NCI-H187 treated with DMSO at 0.1 percent for 48 hours (cell line): Measurements from ENCODE around the gene U2AF1.
"Not testable (repeated sequence)": the region's sequence is repeated elsewhere in the genome, so short reads cannot be mapped to it uniquely, and the experiment has no call there.

Experiments
- DNase-seq: peaks from one replicate; lab custom pipeline; 2025; lab: John Stamatoyannopoulos, UW

U2AF1 gene

DNA sequence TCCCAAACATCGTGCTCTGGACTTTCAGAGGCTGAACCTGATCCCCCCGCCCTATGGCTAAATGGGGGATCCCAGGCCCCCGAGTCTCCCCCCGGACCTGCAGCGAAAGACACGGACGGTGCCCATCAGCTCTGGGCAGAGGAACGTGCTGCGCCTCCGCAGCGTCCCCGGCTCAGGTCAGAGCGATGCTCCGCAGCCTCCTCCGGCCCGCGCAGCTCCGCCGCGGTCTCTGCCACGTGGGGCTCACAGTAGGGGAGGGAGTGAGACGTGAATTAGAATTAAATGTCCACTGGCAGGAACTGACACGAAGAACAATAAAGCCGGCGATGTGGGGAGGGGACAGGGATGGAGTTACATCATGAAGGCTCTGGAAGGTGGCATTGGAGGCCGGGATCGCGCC, 30.7 kb downstream of the U2AF1 start:
- not testable (repeated sequence) for DNase-seq

DNA sequence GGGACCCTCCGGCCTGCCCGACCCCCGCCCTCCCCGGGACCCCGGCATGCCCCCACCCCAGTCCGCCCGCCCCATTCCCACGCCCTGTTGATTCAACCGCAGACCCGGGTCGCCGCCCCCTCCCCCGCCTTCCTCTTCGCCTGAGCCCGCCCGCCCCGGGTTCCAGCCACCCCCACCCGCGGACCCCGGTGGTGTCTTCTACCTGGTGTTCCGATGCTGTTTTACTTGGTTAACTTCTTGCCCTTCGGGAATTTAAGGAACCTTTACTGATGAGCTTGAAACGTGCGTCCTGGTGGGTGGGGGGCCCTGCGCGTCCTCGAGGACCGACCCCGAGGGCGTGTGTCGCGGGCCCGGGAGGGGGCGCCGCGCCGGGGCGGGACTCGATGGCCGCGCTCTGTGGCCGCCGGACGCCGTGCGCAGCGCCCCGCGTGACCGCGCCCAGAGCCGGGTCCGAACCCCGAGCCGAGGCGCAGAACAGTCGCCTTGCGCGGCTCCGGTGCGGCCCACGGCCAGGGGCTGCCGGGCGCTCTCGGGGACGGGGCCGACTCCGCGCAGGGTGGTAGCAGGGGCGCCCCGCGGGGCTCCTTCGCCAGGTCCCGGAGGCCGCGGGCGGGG, 31.2 kb downstream of the U2AF1 start:
- not testable (repeated sequence) for DNase-seq

DNA sequence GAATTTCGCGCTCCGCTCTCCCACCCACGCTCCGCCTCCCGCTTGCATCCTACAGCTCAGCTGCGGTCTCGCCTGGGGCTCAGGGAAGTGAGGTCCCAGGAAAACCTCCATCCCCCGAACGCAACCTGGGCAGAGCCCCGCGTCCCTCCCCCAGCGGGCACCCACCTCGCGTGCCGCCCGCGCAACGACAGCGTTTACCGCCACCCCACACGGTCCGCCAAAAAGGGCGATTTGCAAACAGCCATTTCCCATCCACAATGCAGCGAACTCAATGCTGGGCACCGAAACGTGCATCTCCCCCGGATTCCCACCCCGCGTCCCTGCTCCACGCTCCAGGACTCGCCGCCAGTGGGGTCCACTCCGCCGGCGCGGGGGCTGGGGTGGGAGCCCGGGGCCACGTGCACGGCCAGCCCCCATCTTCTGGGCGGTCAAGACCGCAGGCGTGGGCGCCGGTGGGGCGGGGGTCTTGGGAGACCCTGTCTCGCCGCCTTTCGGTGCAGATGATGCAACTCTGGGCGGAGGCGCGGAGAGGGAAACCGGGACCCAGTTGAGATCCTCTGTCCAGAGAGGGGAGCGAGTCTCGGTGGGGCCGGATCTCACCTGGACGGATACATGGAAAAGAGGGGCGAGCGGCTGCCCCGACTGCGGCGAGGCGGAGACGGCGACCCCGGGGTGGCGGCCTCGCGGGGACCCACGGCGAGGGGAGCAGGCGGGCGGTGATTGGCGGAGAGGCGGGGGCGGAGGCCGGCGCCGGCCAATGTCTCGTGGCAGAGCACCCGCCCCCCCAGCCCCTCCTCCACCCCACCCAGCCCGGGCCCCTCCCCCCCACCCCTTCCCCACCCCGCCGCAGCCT, 32.0 kb downstream of the U2AF1 start, which contains the start of gene CBS:
Gene CBS (minus strand): TSS at position 666 of the 853 bp plus-strand sequence. CDS start 3,642 bp downstream, outside the sequence.
- not testable (repeated sequence) for DNase-seq

DNA sequence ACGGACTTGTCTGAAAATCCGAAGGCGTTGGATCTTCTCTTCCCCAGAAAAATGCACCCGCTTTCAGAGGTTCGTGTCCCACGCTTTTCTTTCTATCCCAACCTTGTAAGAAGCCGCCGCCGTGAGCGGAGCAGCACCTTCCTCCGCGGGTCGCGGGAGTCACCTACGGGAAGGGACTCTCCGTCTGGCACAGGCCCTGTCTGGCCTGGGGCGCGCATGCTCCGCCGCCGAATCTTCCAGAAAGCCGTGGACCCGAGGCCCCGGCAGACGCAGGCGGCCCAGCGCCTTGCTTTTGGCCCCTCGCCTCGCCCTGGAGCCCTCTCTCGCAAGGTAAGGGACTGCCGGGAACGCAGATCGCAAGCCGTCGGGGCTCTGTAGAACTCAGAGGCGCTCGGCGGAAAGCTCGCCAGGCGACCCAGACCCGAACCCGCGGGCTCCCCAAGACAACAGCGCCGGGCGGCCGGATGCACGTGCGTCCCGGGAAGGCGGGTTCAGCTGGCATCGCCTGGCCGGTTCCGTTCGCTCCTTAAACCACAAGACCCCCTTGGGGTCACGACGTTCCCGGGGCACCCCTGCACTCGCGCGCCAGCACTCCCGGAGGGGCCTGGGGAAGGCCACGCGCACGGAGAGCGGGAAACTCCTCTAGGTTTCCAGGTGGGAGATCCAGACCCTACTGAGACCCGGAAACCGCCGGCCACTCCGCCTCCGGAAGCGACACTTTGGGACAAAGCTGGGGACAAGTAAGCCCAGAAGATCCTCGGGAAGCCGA, 32.8 kb downstream of the U2AF1 start:
- DNase-seq: not testable (repeated sequence)

DNA sequence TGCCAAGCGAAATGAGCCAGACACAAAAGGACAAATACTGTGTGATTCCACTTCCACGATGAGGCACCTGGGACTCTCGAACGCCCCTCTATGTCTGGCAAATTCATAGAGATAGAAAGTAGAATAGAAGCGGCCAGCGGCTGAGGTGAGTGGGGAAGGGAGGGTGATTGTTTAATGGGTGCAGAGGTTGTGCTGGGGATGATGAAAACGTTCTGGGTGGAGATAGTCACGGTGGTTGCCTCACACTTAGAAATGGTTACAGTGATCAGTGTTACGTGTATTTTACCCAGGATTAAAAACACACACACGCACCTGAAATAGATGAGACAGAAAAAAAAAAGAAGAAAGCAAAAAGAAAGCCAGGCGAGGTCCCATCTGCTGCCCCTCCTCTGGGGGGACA, 34.6 kb downstream of the U2AF1 start:
- not testable (repeated sequence) for DNase-seq

DNA sequence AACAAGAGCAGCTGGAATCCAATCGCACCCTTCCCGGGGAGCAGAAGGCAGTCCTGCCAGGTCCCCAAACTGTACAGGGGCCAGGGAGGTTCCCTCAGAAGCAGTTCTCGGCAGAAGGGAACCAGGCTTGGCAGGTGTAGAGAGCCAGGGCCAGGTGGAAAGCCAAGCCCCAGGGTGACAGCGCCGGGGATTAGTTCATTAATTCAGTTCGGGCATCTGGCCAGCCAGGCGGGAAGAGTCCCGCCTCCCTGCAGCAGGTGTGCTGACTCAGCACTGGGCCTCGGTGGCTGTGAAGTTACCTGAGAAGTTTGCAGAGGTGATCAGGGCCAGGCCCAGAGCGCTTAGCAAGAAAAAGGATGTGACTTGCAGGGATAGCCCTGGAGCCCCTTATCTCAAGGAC, 37.7 kb downstream of the U2AF1 start:
- DNase-seq: not testable (repeated sequence)

DNA sequence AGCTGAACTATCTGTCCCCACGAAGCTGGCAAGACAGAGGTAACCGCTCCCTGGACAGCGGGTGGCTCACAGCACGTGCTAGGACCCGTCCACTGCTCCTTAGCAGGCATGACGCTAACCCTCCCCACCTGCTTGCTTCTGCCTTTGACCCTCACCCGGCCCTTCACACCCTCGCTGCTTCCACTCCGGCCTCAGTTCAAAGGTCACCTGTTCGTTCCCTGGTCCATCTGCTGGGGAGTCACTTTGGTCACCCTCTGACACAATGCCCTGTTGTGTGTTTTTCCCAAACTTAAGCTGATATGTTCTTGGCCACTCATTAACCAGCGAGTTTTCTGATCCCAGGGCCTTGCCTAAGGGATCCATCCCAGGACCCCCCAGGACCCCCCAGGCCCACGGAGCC, 39.3 kb downstream of the U2AF1 start:
- DNase-seq: not testable (repeated sequence)

DNA sequence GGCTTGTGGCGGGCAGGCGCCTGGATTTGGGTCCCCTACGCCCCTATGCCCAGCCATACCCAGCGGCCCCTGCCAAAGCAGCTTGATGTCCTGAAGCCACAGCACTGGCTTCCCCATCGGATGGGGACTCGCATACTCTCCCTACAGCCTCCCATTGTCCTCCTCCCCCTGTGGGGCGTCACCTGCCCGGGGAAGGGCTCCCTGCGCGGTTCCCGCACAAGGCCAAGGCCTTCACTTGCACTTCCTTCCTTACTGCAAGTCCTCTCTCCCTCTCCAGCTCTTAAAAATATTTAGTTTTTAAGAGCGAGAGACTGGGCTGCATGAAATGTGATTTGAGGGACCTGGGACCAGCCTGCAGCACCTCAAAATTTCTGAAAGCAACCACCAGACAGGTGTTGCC, 40.7 kb downstream of the U2AF1 start:
- DNase-seq: not testable (repeated sequence)

DNA sequence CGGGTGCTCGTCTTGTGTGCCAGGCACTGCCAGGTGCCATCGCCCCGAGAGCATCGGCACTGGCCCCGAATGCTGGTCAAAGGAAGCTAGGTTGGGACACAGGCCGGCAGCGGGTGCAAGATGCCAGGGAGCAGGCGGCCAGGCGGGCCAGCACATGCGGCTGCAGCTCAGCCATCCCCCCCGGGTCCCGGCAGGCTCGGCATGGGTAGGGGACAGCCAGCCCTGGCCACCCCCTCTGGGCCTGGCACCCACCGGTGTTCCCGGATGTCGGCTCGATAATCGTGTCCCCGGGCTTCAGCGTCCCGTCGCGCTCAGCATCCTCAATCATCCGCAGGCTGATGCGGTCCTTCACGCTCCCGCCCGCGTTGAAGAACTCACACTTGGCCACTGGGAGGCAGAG, 41.4 kb downstream of the U2AF1 start:
- not testable (repeated sequence) for DNase-seq

DNA sequence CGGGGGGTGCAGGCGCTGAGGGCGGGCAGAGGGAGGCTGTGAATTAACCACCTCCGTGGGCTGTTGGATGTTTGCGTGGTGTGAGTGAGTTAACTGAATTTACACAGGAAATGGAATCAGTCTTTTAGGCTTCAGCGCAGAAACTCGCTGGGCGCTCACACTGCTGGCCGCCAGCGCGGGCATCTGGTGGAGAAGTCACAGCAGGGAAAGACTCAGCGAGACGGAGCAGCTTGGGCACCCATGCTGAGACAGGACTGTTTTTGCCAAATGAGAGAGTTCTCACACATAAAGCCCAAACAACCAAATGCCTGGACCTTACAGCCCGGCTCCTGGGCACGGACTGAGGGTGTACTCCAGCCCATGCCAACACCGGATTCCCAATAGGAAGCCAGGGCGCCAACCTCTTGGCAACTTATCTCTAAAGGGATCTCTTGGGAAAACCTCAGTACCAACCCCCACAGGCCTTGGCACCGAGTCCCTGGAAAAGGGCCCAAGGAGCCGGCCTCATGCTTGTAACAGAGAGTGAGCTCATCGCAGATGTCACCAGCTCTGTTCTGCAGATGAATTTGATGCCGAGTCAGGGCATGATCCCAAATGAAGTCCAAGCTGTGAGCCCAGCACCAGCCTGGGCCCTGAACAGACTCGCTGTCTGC, 43.0 kb downstream of the U2AF1 start:
- not testable (repeated sequence) for DNase-seq

DNA sequence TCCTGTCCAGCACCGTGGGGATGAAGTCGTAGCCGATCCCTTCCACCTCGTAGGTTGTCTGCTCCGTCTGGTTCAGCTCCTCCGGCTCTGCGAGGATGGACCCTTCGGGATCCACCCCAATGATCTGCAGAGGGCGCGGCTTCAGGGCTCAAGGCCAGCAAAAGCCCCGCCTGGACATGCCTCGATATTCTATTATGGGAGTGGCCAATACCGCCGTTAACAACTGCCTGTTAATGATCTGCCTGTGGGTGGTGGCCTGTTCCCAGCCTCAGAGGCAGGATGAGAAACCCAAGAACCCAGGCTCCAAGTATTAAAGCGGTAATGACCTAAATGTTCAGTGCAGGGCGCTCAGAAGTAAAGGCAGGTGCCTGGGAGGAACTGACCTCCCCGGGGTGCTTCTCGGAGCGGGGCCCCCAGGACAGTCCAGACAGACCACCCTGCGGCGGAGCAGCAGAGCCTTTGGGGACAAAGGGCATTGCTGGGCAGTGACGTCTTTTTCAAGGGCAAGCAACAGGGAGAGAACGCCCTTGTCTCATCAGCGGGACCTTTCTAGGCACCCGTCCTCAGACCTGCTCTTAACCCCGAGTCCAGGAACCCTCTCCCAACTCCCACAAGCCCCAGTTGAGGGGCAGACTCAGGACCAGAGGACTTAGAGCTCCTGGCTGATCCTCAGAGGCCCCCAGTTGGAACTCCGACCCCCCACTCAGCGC, 44.3 kb downstream of the U2AF1 start:
- DNase-seq: not testable (repeated sequence)

DNA sequence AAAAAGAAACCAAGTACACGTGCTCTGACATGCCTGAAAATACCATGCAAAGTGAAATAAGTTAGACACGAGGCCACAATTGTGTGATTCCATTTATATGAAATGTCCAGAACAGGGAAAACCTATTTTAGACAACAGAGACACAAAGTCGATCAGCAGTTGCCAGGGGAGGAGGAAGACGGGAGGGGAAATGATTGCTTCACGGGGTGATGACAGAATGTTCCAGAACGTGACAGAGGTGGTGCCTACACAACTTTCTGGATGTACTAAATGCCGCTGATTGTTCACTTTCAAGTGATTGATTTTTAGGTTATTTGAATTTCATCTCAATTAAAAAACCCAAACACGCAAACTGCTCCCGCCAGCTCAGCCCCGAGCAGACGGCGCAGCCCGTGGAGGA, 54.3 kb downstream of the U2AF1 start:
- DNase-seq: not testable (repeated sequence)

DNA sequence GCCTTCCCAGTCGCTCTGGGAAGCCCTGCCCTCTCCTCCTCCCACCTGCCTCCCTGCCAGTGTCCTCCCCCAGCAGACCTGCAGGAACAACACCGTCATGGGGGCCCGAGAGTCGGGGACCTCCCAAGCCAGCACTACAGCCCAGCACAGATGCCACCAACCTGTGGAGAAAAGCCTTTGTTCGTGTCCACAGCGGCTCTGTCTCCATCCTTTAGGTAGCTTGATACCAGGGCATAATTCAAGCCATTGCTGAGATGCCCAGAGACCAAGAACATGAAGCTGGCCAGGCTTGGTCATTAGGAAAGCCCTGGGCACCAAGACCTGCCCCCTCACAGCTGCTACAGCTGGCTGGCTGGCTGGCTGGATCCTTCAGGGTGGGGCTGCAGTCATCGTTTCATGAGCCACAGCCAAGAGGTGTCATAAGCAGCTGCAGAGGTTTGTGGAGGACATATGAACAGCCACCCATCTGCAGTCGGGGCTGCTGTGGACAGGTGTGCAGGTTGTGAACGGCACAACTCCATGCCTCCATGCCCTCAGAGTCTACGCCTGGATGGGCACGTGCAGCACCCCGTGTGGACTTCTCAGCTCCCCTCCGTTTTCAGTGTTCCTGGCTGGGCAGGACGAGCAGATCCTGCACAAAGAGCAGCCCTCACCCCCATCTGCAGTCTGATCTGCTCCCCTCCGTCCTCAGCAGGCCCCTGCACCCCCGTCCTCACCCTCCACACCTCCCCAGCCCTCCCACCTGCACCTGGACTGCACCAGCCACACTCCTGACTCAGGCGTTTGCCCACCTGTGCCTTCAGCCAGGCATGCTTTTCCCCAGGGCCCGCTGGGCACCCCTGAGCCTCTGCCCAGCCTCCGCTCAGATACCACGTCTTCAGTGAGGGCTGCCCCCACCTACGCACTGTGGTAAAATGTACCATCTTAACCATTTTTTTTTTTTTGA, 61.2 kb downstream of the U2AF1 start:
- DNase-seq: not testable (repeated sequence)

DNA sequence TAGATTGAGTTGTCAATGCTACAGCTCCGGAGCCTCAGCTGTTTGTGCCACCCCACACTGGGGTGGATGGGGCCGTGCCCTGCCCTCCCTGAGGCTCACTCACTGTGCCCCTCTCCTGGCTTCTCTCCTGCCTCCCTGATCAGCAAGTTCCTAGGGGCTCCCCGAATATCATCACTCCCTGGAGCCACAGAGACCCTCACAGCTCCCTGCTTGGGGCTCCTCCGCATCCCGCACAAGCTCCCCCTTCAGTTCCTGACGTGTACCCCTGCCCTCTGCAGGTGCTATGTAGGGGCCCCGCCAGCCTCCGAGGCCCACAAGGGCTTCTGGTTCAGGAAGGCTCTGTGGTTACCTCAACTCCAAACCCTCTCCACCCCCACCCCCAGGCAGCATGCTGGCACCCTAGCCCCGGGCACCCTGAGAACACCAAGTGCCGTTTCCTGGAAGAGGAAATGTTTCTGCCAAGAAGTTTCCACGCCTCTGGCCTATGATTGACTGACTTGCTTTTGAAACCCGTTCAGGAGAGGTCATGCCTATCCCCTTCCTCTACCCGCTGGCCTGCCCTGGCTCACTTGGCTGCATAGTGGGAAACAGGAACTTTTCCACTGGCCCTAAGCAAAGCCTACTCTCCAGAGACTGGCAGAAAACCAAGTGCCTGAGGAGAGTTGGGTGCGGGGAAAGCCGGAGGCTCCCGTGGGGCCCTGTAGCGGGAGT, 62.0 kb downstream of the U2AF1 start:
- DNase-seq: not testable (repeated sequence)

DNA sequence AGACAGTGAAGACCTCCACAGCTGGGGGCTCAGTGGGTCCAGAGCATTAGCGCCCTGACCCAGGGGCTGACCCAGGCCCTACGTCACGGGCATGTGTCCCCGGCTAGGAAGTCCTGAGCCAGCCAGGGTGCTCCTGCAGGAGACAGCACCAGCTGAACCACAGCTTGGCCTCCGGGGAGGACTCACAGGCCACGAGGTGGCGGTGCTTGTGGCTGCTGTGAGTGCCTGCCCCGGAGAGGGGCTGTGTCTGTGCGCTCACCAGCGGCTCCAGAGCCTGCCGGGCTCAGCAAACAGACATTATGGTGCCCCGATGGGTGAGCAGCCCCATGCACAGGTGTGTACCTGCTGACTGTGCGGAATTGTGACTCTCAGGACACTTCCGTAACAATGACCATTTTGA, 62.8 kb downstream of the U2AF1 start:
- not testable (repeated sequence) for DNase-seq

DNA sequence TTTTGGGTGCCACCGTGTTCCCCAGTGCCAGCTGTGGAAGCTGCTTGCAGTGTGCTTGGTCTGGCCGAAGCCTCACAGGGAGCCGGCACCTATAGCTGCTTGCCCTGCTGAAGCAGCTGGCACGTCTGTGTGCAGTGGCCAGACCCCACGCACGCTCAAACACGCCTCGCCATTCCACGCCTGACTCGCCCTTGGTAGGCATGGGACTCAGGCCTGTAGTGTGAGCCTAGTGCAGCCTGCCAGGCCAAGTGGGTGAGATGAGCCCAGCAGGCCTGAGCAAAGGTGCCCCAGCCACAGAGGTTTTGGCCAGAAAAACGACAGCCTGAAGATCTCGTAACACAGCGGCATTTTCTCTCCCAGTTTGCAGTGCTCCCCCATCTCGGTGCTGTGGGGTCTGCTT, 64.1 kb downstream of the U2AF1 start:
- not testable (repeated sequence) for DNase-seq
